ENCODE results near the gene PTPRU.

The PTPRU gene

GRCh38 chr1:29235955-29236711 is at the start of gene PTPRU:
Gene PTPRU, plus strand, starts transcription at chr1:29236522. Its CDS starts 123 bp downstream, at chr1:29236645.
- peak; percentile 67 for DNase-seq

GRCh38 chr1:29186707-29187106 is 49.6 kb upstream of the PTPRU start:
- no peak for DNase-seq

GRCh38 chr1:29190718-29191117 is 45.6 kb upstream of the PTPRU start:
- no peak for DNase-seq

- DNase-seq = no peak
These were observed 42.4 kb upstream of the PTPRU start for GRCh38 chr1:29193879-29194455.

GRCh38 chr1:29195881-29196291 is 40.4 kb upstream of the PTPRU start:
- DNase-seq = no peak

- peak; percentile 91 for DNase-seq
These were observed 39.3 kb upstream of the PTPRU start for GRCh38 chr1:29196863-29197589.

GRCh38 chr1:29197590-29197924 is 38.8 kb upstream of the PTPRU start:
- peak; percentile 32 for DNase-seq

- no peak for DNase-seq
These were observed 38.3 kb upstream of the PTPRU start for GRCh38 chr1:29197993-29198392.

GRCh38 chr1:29200906-29201594 is 35.3 kb upstream of the PTPRU start:
- DNase-seq = peak; percentile 37

- DNase-seq = no peak
These were observed 34.7 kb upstream of the PTPRU start for GRCh38 chr1:29201595-29202051.

GRCh38 chr1:29202053-29202452 is 34.3 kb upstream of the PTPRU start:
- no peak for DNase-seq

GRCh38 chr1:29202584-29203340 is 33.6 kb upstream of the PTPRU start:
- DNase-seq = peak; percentile 98

GRCh38 chr1:29208442-29208841 is 27.9 kb upstream of the PTPRU start:
- no peak for DNase-seq

- DNase-seq = peak; percentile 49
These were observed 27.1 kb upstream of the PTPRU start for GRCh38 chr1:29209173-29209572.

GRCh38 chr1:29210278-29211085 is 25.8 kb upstream of the PTPRU start:
- DNase-seq = no peak

- peak; percentile 34 for DNase-seq
These were observed 25.0 kb upstream of the PTPRU start for GRCh38 chr1:29211086-29212030.

- no peak for DNase-seq
These were observed 23.3 kb upstream of the PTPRU start for GRCh38 chr1:29213055-29213454.

- no peak for DNase-seq
These were observed 18.7 kb upstream of the PTPRU start for GRCh38 chr1:29217633-29218032.

GRCh38 chr1:29218223-29218622 is 18.1 kb upstream of the PTPRU start:
- no peak for DNase-seq

GRCh38 chr1:29221296-29221695 is 15.0 kb upstream of the PTPRU start:
- no peak for DNase-seq

All from fibroblast of upper back skin (primary cell).